Activated gamma-delta T cell treated with anti-CD3 and anti-CD28 coated beads, Interleukin-2, amount 50 U/mL, for 16 hours (primary cell): Measurements from ENCODE around the gene CES5A.
"Not testable (repeated sequence)": the region's sequence is repeated elsewhere in the genome, so short reads cannot be mapped to it uniquely, and the experiment has no call there.

Experiments
- DNase-seq: peaks from one replicate; pipeline ENCODE4 v3.0.0-alpha.2; 2020; ENCODE audit warnings: low read depth

The CES5A gene, protein sequence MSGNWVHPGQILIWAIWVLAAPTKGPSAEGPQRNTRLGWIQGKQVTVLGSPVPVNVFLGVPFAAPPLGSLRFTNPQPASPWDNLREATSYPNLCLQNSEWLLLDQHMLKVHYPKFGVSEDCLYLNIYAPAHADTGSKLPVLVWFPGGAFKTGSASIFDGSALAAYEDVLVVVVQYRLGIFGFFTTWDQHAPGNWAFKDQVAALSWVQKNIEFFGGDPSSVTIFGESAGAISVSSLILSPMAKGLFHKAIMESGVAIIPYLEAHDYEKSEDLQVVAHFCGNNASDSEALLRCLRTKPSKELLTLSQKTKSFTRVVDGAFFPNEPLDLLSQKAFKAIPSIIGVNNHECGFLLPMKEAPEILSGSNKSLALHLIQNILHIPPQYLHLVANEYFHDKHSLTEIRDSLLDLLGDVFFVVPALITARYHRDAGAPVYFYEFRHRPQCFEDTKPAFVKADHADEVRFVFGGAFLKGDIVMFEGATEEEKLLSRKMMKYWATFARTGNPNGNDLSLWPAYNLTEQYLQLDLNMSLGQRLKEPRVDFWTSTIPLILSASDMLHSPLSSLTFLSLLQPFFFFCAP

DNA sequence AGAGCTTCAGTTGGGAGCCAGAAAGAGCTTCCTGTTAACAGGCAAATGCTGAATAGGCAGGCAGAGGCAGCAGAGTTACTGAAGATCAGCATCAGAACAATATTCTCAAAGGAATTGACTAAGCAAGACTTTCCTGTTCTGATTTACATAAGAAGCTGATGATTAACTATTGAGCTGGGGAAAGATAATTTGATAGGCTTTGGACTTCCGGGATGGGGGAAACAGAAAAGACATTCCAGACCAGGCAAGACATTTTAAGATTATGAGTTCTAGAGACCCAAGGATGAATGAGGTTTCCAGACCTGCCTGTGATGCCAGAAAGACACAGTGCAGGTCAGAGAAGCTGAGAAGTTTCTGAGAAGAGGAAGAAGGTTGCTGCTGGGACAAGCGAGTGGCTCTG, at the start of gene CES5A:
Gene CES5A, minus strand, starts transcription at position 101 of the 400 bp plus-strand sequence. CDS start 152 bp downstream, outside the sequence.
- no peak for DNase-seq

DNA sequence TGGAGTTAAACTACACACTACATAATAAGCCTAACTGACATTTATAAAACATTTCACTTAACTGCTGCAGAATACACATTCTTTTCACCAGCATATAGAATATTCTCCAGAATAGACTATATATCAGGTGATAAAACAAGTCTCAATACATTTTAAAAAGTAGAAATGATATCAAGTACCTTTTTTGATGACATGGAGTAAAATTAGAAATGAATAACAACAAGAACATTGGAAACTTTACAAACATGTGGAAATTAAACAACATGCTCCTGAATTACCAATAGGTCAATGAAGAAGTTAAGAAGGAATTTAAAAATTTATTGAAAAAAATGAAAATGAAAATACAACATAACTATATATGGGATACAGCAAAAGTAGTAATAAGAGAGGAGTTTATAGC, 47.5 kb upstream of the CES5A start:
- DNase-seq = no peak

DNA sequence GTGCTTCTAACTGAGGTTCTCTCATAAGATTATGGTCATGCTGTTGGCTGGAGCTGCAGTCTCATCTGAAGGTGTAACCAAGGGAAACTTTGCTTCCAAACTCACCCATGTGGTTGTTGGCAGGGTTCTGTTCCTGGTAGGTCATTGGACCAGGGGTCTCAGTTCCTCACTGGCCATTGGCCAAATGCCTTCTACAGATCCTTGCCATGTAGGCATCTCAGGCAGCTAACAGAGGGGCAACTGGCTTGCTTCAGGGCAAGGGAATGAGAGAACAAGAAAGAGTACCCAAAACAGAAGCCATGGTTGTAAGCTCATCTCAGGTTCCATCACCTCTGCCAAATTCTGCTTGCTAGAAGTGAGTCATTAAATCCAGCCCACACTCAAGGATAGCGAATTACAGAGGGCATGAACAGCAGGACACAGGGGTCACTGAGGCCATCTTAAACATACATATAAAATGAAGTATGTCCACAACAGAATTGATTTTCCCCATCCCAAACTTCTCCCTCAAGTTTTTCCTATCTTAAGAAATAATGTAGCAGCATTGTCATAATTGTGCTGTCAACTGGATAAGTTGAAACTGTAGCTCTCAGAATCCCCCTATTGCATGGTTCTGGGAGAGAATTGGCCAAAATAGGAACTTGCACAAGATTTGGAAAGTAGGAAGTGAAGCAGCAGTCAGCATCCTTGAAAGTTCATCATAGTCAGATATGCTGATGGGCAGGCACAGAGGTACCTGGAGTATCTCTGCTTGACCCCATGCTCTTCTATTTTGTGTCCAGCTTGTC, 42.4 kb upstream of the CES5A start:
- DNase-seq = no peak

DNA sequence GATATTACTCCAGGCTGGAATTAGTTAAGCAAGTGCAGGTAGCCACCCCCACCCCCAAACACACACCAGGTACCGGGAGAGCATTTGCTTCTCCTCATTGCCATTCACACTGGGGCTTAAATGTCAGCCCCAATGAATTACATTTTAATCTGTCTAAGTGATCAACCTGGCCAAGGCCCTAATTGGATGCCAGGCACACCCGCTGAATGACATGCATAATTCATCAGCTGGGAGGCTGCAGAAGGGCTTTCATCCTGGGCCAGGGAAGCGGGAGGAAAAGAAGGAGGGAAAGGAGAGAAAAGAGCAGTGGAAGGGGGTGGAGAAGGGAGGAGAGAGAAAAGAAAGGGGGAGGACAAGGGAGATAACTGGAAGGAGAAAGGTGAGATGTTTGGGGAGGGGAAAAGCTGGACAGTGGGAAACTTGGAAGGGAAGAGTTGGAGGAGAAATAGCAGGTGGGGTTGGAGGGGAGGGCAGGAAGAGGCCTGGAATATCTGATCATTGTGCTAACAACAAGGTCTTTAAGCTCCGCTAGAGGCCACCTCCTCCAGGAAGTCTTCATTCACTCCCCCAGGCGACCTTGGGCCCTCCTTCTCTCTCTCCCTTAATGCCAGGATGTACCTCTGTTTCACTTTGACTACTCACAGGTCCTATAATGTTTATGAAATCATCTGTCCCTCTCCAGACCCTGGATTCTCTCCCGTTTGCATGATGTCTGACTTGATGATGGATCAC, 40.1 kb upstream of the CES5A start:
- DNase-seq = no peak

DNA sequence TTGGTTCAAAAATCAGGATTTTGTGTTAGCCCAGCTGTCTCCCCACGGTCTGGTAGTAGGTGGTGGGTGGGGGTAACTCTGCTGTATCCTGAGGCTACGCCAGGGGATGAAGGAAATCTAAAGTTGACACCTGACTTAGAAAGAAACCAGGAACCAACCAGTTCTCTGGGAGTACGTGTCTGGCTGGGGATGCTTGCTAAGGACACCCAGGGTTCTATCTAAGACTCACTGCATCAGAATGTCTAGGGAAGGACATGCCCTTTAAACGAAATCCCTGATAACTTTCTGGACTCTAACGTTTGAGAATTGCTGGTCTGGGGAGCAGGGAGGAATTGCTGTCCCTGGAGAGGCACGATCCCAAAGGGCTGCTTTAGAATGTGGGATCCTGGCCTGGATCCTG, 39.2 kb upstream of the CES5A start:
- DNase-seq = no peak

DNA sequence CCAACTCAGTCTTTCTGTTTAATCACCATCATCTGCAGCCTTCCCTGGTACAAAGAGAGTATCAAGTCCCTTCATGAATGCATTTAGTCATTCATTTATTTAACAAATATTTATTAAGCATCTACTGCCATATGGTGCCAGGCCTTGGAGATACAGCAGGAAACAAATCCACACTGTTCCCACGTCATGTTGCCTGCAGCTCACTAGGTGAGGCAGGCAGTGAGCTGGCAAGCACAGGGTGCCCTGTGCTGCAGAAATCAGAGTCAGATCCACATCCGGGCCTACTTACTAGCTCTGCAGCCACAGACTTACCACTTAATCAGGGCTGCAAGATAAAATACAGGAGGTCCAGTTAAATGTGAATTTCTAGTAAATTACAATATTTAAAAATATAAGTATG, 38.5 kb upstream of the CES5A start:
- no peak for DNase-seq

DNA sequence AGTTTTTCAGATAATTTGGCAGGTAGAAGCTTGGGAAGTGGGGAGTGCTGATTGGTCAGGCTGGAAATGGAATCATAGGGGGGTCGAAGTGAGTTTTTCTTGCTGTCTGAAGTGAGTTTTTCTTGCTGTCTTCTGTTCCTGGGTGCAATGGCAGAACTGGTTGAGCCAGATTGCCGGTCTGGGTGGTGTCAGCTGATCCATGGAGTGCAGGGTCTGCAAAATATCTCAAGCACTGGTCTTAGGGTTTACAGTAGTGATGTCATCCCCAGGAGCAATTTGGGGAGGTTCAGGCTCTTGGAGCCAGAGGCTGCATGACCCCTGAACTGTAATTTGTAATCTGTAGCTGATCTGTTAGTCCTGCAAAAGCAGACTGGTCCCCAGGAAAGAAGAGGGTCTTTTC, 37.9 kb upstream of the CES5A start:
- not testable (repeated sequence) for DNase-seq

DNA sequence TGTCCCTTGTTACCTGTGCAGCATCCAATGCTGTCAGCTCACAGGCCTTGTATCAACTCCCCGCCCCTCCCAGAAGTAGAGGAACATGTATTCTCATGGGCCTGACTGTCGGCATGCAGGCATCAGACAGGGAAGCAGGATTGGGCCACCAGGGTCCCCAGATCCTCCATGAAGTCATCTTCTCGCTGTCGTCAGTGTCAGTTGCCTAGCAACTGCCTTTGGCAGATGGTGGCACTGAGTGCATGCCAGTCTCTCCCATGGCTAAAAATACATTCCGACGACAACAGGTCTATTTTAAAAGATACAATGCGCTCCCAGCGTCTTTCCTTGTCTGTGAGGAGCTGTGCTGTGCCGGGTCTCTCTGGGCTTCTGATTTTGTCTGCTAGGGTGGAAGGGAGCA, 36.8 kb upstream of the CES5A start:
- no peak for DNase-seq

DNA sequence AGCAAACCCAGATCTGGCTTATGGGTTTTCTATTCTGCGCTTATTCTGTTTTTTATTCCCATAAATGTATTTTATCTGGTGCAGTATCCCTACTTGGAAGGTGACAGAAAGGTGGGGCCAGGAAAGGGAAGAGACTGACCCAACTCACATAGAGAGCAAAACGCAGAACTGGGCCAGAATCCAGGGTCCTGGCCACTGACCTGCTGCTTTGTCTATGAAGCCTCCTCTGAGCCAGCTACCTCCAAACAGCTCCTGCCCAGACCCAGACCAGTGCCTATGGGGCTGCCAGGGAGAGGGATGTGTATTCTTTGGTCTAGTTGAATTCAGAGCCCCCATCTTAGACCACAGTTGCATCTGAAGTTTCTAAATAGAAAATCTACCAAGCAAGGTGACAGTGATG, 36.4 kb upstream of the CES5A start:
- no peak for DNase-seq

DNA sequence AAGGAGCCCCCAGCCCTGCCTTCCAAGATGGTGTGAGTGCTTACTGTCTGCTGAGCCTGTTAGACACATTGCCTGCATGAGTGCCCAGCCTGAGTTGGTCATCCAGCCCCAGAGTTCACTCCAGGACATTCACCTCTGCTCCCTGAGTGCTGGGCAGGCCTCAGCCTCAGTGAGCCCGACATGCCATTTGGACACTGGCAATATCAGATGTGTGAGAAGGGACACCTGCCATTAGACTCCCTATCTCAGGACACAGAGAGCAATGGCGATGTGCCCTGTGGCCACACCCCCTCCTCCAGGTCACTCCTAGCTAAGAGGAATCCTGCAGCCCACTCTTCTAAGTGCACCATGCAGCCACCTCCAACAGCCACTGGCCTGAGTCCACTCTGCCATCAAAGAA, 34.7 kb upstream of the CES5A start:
- no peak for DNase-seq

DNA sequence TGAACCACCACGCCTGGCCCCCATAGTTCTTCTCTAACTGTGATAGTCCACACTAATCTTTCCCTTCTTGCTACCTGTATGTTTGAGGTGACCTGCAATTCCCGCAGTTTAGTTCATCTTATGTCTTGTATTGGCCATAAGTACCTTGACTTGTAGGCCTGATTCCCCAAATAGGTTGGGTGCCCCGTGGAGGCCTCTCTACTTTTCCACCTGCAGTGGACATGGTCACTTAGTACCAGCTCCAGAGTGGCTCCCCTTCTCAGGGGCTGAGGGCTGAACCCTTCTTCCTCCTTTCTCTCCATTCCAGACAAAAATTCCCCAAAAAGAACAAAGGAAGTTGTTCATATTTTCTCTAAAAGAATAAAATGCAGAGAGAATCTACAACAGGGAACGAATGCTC, 33.5 kb upstream of the CES5A start:
- no peak for DNase-seq

DNA sequence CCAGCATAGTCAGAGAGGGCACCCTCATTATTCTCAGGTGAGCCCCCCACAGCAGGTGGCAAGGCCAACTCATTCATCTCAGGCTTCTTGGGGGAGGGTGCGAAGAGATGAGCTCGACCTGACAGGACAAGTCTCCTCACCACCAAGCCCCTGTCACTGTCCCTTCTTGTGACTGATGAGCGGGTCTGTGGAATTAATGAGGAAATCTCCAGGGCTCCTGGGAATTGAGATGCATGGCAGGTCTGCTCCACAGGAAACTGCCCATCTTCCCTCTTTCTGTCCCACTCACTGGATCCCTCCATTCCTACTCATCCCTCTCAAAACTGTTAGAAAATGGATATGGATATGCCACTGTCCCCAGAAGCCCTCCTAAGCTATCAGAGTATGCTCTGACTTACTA, 32.5 kb upstream of the CES5A start:
- no peak for DNase-seq

DNA sequence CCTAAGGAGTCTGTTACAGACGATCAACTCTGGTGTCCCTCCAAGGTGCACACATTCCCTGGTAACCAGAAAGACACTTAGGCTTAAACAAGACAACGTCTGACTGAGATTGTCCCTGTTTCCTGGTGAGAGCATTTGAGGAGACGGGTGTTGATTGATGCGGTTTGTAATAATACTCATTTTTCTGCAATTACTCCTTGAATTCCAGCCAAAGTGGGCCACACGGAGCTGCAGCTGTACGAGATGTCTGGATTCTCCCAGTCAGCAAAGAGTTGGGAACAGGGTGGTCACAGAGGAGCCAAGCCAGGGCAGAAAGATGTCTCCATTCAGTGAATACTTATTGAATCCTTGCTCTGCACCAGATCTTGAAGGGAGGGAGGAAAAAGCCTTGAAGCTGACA, 30.9 kb upstream of the CES5A start:
- DNase-seq = no peak

DNA sequence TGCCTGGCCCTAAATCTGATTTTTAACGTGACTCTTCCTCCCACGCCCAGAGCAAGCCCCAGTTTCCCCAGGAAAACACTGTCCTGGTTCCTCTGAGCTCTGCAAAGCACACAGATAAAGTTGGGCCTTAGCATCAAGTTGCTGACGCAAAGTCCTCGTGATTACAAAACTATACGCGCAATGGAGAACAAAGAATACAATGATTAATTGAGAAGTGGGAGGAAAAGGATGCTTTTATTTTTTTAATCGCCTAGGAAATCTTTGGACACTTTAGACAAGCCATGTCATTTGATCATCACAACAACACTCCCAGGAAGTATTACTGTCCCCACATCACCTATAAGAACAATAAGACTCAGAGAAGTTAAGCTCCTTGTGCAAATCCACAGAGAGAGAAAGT, 30.5 kb upstream of the CES5A start:
- DNase-seq = no peak

DNA sequence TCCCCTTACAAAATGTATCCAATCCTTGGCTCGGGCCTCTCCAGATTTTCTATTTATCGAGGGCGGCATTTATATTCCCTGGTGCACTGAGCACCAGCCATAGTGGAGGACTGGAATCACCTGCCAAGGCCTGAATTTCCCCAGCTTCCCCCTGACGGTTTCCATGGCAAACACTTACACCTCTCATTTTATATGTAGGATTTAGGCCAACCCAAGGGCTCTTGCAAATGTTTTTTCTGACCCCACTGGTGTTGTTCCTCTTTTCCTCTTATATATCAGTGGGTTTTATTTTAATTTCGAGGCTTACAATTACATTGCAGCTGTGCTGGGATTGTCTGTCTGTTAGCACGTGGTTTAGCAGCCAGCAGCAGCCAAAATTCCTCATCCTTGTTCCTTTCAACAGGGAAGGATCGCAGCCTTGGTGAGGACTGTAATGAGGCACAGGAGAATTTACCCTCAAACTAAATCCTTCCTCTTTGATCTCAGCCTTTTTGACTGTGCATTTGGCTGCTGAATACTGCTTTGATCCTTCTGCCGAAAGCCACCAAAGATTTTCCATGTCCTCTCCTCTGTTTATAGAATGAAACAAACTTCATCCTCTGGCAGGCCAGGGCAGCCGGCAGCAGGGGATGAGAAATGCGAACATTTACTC, 26.5 kb upstream of the CES5A start:
- DNase-seq = no peak

DNA sequence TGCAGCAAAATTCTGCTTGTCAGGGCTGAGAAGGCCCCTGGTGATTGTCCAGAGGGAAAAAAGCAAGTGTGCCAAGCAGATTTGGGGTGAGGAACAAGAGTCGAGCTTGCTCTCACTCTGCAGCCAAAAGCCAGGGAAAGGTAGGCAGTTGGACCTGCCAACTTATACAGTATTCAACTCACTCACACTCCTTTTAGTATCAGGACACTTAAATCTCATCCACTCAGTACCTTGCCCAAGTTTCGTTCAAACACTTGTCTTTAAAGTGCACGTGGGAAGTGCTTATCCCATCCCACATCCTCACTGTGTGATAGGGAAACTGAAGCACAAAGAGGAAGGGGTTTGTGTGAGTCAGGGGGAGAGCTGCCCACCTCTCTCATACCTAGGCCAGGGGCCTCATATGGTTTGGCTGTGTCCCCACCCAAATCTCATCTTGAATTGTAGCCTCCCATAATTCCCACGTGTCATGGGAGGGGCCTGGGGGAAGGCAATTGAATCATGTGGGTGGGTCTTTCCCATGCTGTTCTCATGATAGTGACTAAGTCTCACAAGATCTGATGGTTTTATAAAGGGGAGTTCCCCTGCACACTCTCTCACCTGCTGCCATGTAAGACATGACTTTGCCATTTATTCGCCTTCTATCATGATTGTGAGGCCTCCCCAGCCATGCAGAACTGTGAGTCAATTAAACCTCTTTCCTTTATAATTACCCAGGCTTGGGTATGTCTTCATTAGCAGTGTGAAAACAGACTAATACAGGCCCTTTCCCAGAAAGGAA, 25.6 kb upstream of the CES5A start:
- no peak for DNase-seq

DNA sequence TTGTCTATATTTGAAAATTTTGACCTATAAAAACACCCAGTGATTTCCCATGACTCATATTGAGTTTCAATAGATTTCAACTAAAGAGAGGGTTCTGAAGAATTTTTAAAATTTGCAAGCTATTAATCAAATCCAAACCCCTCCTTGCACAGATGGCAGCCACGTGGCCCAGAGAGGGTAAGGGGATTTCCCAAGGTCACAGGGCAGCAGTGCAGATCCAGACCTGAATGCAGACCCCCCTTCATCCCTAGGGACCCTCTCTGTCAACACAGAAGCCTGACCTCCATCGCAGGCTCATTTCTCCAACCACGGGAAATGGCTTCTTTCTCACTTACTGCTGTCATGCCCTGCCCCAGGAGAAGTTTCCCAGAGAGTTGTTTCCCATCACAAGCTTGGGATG, 24.7 kb upstream of the CES5A start:
- DNase-seq = no peak

DNA sequence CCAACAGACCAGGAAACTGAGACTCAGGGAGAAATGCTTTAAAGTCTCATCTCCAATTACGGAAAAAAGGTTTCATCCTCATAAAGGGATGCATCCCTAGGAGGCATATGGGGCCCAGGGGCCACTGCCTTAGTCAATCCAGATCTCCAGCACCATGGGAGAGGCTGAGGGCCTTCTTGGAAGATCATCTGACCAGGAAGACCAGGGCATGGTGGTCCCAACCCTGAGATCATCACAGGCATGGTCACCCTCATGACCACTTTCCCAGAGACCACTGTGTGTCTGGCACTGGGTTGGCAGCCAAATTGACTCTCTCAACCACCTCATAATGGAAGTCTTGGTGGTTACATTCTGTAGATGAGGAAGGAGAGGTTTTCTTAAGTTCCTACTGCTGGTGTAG, 23.4 kb upstream of the CES5A start:
- no peak for DNase-seq

DNA sequence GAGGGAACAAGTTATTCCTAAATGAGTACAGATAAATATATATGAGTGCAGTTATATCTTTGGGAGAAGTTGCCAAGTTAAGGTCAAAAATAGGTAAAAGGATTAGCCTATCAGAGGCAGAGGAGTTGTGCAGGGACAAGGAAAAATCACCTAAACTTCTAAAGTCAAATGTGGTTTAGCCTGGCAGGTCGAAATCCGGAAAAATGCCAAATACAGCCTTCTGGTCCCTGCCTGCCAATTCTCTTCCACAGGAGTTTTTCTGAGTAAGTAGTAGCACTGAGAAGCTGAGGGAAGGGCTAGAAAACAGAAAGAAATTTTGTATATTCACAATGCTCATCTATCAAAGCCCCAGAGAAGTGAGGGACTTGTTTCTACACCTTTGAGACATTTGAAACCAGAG, 17.6 kb upstream of the CES5A start:
- no peak for DNase-seq

DNA sequence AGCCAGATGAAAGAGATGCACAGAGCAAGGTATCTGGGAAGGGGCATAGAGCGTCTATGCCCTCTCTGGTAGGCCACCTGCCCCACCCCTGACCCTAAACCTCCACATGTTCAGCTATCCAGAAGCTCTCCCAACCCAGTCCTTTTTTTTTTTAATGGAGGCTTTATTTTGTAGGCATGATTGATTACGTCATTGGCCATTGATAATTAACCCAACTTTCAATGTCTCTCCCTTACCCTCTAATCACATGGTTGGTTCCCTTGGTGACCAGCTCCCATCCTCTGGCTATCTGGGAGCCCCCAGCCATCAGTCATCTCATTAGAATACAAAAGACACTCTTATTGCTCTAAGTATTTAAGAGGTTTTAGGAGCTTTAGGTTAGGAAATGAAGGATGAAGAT, 14.3 kb upstream of the CES5A start:
- DNase-seq = no peak

DNA sequence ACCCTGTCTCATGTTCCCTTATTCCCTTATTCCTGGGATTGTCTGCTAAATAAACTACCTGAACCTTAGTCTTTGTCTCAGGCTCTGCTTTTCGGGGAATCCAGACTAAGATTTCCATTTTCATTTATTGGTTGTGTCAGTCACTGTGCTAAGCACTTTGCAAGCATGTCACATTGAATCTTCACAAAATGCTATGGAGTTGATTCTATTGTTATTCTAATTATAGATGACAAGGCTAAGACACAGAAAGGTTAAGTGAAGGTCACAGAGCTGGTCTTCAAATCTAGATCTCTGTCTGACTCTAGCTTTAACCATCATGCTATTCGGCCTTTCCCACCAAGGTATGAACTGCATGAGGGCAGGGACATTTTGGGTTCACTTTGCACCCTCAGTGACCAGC, 13.4 kb upstream of the CES5A start:
- DNase-seq = no peak
